HG02610 (cell line): ENCODE measurements around the gene AGFG2.
A peak's percentile ranks its signal among the peaks of the same experiment; 100 is the strongest.
"Not testable (repeated sequence)": the region's sequence is repeated elsewhere in the genome, so short reads cannot be mapped to it uniquely, and the experiment has no call there.

Experiments
- ATAC-seq: cut with Tn5 transposase; IDR thresholded peaks from one replicate; pipeline ENCODE4 v1.9.1; 2021; ENCODE audit warnings: mild to moderate bottlenecking, moderate library complexity; ENCODE audit not compliant: unreplicated experiment

Gene AGFG2

GRCh38 chr7:100546926-100547800, 8.2 kb downstream of the AGFG2 start:
- ATAC-seq = no peak

GRCh38 chr7:100547872-100548271, 8.9 kb downstream of the AGFG2 start:
- no peak for ATAC-seq

- ATAC-seq = not testable (repeated sequence)
Measured at GRCh38 chr7:100548446-100548845, 9.4 kb downstream of the AGFG2 start.

- no peak for ATAC-seq
Measured at GRCh38 chr7:100552532-100552931, 13.5 kb downstream of the AGFG2 start.

- no peak for ATAC-seq
Measured at GRCh38 chr7:100553032-100553431, 14.0 kb downstream of the AGFG2 start.

- ATAC-seq = no peak
Measured at GRCh38 chr7:100555701-100556100, 16.7 kb downstream of the AGFG2 start.

- no peak for ATAC-seq
Measured at GRCh38 chr7:100556541-100556940, 17.5 kb downstream of the AGFG2 start.

GRCh38 chr7:100559127-100559526, 20.1 kb downstream of the AGFG2 start:
- ATAC-seq = no peak

GRCh38 chr7:100561491-100562194, 22.6 kb downstream of the AGFG2 start:
- ATAC-seq = no peak

GRCh38 chr7:100562195-100563099, 23.4 kb downstream of the AGFG2 start:
- no peak for ATAC-seq

- ATAC-seq = no peak
Measured at GRCh38 chr7:100563100-100563564, 24.1 kb downstream of the AGFG2 start.

- ATAC-seq = peak; percentile 40
Measured at GRCh38 chr7:100563809-100564400, 24.9 kb downstream of the AGFG2 start.

GRCh38 chr7:100564405-100564804, 25.4 kb downstream of the AGFG2 start:
- not testable (repeated sequence) for ATAC-seq

GRCh38 chr7:100565133-100565571, 26.1 kb downstream of the AGFG2 start:
- ATAC-seq = no peak

- ATAC-seq = no peak
Measured at GRCh38 chr7:100566018-100566531, 27.1 kb downstream of the AGFG2 start.

- no peak for ATAC-seq
Measured at GRCh38 chr7:100567031-100567730, 28.2 kb downstream of the AGFG2 start.

GRCh38 chr7:100567751-100568175, 28.8 kb downstream of the AGFG2 start:
- no peak for ATAC-seq

- ATAC-seq = no peak
Measured at GRCh38 chr7:100568176-100568895, 29.3 kb downstream of the AGFG2 start.
